ENCODE measurements around the gene TM9SF3. TPM values are rescaled to one million over a fixed set of nuclear protein-coding genes. Genes with fewer than 3 reads are reported as not detected.
"Not testable (repeated sequence)": the region's sequence is repeated elsewhere in the genome, so short reads cannot be mapped to it uniquely, and the experiment has no call there.

The TM9SF3 gene
- total RNA-seq, 1 donor from 2014 or later, result 86.1 TPM

DNA sequence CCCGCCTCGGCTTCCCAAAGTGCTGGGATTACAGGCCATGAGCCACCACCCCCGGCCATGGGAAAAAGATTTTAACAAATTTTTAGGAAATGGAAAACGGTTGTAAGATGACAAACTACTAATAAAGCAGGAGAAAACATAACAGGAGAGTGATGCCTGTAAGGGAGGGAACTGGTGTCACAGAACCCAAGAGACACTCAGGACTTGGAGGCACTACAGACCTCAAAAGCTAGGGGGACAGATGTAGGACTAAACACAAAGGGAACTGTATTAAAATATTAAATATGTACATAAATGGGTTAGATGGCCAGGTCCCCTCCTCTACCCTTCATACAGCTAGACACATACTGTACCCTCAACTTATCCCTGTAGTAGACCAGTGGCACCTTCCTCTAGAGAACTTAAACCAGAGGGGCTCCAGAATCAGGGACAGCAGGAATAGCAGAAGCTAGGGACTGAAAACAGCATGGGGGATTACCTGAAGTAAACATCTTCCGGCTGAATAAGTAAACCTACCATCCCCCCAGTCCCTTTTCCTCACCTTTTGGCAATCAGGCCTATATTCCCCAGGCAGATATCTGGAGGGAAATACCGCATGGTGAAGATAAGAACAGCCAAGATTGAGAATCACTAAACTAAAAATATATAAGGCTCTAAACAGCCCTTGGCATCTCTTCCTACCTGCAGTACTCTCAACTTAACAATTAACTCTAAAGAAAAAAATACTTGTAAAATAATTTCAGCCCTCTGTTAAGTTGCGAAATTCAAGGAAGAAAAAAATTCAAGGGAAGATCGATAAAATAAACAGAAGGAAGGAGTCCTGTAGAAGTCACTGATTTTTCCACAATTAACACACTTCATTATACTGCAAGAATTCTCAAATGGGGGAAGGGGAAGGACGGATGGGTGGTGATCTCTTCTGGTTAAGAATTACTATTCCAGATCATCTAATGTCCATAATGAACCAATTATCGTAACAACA, 15.5 kb downstream of the TM9SF3 start:
- H3K27me3 Mint-ChIP-seq, result no peaks in the 10 kb centered on the region

DNA sequence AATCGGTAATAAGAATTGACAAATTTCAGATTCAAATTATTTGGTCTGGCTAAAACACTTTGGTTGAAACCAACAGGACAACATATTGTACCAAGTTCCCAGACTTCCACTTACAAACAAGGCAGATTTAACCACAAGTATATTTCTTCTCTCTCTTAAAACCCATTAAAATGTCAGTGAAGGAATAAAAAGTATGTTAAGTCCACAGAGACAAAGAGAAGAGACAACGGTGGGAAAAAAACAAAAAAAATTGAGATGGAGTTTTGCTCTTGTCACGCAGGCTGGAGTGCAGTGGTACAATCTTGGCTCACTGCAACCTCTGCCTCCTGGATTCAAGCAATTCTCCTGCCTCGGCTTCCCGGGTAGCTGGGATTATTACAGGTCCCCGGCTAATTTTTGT, 16.3 kb downstream of the TM9SF3 start:
- H3K4me3 Mint-ChIP-seq, result no peak overlapping the region
- no peaks in the 10 kb centered on the region for H3K9me3 Mint-ChIP-seq
- no peak overlapping the region for H3K27ac Mint-ChIP-seq
- no peaks in the 10 kb centered on the region for H3K27me3 Mint-ChIP-seq
- no peak for DNase-seq
- H3K36me3 Mint-ChIP-seq (ENCODE audit: low read depth), result peaks cover 37% of the 10 kb centered on the region
- intact Hi-C loops (cut with micrococcal nuclease), result no loop called here
- H3K4me1 Mint-ChIP-seq, result peaks cover 34% of the 10 kb centered on the region

More for the DNA sequence above, 15.5 kb downstream of the TM9SF3 start:
- H3K9me3 Mint-ChIP-seq, result no peaks in the 10 kb centered on the region
- H3K4me1 Mint-ChIP-seq, result peaks cover 30% of the 10 kb centered on the region
- DNase-seq, result no peak
- peaks cover 36% of the 10 kb centered on the region for H3K36me3 Mint-ChIP-seq (ENCODE audit: low read depth)
- H3K4me3 Mint-ChIP-seq, result no peak overlapping the region
- no peak overlapping the region for H3K27ac Mint-ChIP-seq
- intact Hi-C loops (cut with micrococcal nuclease), result no loop called here

DNA sequence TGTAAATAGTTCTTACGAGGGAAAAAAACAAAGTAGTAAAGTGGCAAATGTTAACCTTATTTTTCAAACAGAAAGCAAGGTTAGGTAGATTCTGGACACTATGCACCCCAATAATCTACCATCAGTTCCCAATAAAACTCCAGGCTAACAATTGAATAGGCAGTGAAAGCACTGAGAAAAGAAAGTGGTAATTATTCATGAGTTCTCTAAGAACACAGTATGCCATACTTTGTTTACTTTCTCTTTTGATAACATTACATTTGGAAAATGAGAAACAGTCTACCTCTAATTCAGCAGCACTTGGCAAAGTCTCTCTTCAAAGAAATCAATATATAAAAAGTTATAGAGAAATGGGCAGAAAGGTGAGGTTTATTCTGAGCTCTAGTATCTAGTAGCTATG, 18.4 kb downstream of the TM9SF3 start:
- no peak for DNase-seq
- no peak overlapping the region for H3K4me3 Mint-ChIP-seq
- no peaks in the 10 kb centered on the region for H3K27me3 Mint-ChIP-seq
- H3K4me1 Mint-ChIP-seq, result peaks cover 35% of the 10 kb centered on the region
- H3K9me3 Mint-ChIP-seq, result no peaks in the 10 kb centered on the region
- H3K27ac Mint-ChIP-seq, result no peak overlapping the region
- intact Hi-C loops (cut with micrococcal nuclease), result no loop called here
- peaks cover 36% of the 10 kb centered on the region for H3K36me3 Mint-ChIP-seq (ENCODE audit: low read depth)

DNA sequence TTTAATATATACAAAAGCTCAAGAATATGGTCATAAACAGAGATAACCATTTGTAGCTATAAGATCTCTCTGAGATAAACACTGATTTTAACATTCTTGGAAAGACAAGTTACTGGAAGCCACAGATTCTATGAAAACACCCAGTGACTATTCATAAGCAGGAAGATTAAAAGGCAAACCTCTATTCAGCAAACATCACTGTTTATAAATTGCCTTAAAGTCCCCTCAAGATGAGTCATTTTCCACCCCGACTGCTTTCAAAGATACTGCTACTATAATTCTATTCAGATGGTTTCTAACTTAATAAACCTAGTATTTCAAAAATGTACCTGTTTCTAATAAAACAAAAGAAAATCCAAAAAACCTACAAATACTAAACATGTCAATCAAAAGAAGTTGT, 21.0 kb downstream of the TM9SF3 start:
- peaks cover 31% of the 10 kb centered on the region for H3K4me1 Mint-ChIP-seq
- no peaks in the 10 kb centered on the region for H3K27me3 Mint-ChIP-seq
- no peak overlapping the region for H3K4me3 Mint-ChIP-seq
- DNase-seq, result no peak
- no peak overlapping the region for H3K27ac Mint-ChIP-seq
- intact Hi-C loops (cut with micrococcal nuclease), result loop anchor here (2.0 kb wide), 1 partner anchor 23 kb away; no protein-coding TSS in a partner anchor
- peaks cover 44% of the 10 kb centered on the region for H3K36me3 Mint-ChIP-seq (ENCODE audit: low read depth)
- no peaks in the 10 kb centered on the region for H3K9me3 Mint-ChIP-seq

DNA sequence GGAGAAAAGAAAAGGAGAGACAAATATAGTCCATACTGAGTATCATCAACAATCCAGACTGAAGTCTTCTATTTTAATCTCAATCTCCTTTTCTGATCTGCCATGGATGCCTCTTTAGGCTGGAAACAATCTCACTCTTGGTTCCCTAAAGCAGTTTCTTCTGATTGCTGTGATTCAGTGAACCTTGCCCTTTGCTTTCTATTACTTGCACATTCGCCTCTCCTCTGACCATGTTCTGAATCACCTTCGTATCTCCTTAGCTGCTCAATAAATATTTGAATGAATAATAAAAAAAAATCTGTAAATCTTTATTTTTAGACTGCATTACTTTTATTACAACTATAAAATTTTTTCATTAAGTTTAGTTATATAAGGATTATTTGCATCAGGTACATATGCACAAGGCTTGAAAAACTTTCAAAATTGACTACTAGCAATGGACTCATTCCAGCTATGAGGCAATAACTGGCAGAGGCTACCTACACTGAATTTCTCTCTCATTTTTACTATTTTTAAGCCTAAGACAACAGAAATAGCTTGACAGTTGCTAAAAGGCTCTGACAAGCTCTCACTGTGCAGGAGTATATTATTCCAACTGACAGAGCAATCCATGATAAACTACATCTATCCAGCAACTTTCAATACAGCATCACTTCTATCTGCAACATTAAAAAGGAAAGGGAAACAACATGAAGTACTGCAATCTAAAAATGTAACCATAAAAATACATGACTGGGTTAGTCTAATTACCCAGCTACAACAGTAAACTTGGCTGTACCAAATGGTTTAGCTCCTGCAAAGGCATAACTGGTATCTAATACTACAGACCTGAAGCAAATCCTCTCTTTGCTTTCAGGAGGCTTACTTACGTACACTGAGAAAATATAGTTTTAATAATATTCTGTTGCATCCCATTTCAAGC, 25.6 kb downstream of the TM9SF3 start:
- intact Hi-C loops (cut with micrococcal nuclease), result no loop called here
- Mint-ChIP-seq H3K27me3 (no peaks in the 10 kb centered on the region), H3K4me1 (peaks cover 8% of the 10 kb centered on the region), H3K9me3 (no peaks in the 10 kb centered on the region), H3K4me3 (no peak overlapping the region), H3K36me3 (ENCODE audit: low read depth) (peaks cover 42% of the 10 kb centered on the region), H3K27ac (no peak overlapping the region)
- DNase-seq, result no peak

DNA sequence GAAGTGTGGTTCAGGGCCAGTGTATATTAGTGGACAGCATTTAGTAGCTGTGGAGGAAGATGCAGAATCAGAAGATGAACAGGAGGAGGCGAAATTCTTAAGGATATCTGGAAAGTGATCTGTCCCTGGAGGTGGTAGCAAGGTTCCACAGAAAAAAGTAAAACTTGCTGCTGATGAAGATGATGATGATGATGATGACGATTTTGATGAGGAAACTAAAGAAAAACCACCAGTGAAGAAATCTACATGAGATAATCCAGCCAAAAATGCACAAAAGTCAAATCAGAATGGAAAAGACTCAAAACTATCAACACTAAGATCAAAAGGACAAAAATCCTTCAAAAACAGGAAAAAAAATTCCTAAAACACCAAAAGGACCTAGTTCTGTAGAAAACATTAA, 26.3 kb downstream of the TM9SF3 start:
- H3K4me3 Mint-ChIP-seq, result no peak overlapping the region
- intact Hi-C loops (cut with micrococcal nuclease), result no loop called here
- H3K36me3 Mint-ChIP-seq (ENCODE audit: low read depth), result peaks cover 40% of the 10 kb centered on the region
- H3K4me1 Mint-ChIP-seq, result peaks cover 3% of the 10 kb centered on the region
- no peak overlapping the region for H3K27ac Mint-ChIP-seq
- no peak for DNase-seq
- H3K9me3 Mint-ChIP-seq, result no peaks in the 10 kb centered on the region
- no peaks in the 10 kb centered on the region for H3K27me3 Mint-ChIP-seq

DNA sequence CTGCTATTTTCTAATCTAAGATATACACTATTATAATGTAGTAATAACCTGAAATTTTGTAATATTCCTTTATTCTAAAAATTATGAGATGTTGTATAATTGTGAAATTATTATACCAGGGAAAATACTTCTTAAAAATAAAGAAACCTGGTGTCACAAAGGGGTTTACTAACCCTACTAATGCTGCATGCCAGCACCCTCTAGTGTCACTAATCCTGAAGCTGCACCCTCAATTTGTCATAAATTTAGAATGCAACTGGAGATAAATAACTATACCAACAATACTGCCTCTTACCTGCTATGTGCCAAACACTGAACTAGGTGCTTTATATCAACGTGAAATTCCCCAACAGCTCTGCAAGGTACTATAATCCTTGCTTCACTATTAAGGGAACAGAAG, 30.8 kb downstream of the TM9SF3 start:
- H3K27ac Mint-ChIP-seq, result no peak overlapping the region
- peaks cover 23% of the 10 kb centered on the region for H3K36me3 Mint-ChIP-seq (ENCODE audit: low read depth)
- no peaks in the 10 kb centered on the region for H3K4me1 Mint-ChIP-seq
- H3K9me3 Mint-ChIP-seq, result no peaks in the 10 kb centered on the region
- intact Hi-C loops (cut with micrococcal nuclease), result no loop called here
- H3K4me3 Mint-ChIP-seq, result no peak overlapping the region
- no peaks in the 10 kb centered on the region for H3K27me3 Mint-ChIP-seq
- no peak for DNase-seq

DNA sequence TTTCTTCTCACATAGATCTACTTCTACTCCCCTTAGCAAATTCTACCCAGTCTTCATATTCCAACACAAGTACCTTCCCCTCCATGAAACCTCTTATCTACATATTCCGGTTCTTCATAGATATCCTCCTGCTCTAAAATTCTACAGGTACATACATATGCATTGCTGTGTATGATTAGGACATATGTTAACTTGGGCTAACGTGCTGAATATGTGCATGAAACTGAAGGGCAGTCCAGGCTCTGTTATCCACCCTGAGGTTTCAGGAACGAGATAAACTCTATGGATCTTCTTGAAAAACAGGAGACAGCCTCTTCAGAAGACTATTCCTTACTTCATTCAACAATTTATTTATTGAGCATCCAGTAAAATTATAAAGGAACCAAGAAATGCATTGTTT, 31.5 kb downstream of the TM9SF3 start:
- no peak for DNase-seq
- Mint-ChIP-seq H3K4me3 (no peak overlapping the region), H3K4me1 (no peaks in the 10 kb centered on the region), H3K27ac (no peak overlapping the region), H3K9me3 (no peaks in the 10 kb centered on the region), H3K36me3 (ENCODE audit: low read depth) (peaks cover 18% of the 10 kb centered on the region), H3K27me3 (no peaks in the 10 kb centered on the region)
- intact Hi-C loops (cut with micrococcal nuclease), result no loop called here

DNA sequence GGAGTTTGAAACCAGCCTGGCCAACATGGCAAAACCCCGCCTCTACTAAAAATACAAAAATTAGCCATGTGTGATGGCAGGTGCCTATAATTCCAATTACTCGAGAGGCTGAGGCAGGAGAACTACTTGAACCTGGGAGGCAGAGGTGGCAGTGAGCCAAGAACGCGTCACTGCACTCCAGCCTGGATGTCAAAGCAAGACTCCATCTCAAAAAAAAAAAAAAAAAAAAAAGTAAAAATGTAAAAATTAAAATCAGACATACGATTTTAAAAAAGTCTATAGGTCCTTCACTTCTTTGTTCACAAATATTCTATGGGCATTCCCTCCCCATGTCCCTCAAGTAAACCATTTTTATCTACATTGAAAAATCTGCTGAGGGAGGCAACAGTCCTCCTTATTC, 38.2 kb downstream of the TM9SF3 start:
- DNase-seq, result no peak
- no peak overlapping the region for H3K4me3 Mint-ChIP-seq
- H3K27ac Mint-ChIP-seq, result no peak overlapping the region
- peaks cover 4% of the 10 kb centered on the region for H3K4me1 Mint-ChIP-seq
- no peaks in the 10 kb centered on the region for H3K9me3 Mint-ChIP-seq
- intact Hi-C loops (cut with micrococcal nuclease), result no loop called here
- H3K36me3 Mint-ChIP-seq (ENCODE audit: low read depth), result peaks cover 37% of the 10 kb centered on the region
- H3K27me3 Mint-ChIP-seq, result no peaks in the 10 kb centered on the region

DNA sequence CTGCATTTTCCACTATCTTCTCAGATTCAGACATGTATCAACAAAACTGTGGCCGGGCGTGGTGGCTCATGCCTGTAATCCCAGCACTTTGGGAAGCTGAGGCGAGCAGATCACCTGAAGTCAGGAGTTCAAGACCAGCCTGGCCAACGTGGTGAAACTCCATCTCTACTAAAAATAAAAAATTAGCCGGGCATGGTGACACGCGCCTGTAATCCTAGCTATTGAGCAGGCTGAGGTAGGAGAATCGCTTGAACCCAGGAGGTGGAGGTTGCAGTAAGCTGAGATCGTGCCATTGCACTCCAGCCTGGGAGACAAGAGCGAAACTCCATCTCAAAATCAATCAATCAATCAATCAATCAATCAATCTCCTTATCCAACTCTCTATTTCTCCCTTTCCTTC, 41.3 kb downstream of the TM9SF3 start:
- DNase-seq; H3K4me3 Mint-ChIP-seq; H3K4me1 Mint-ChIP-seq; H3K27ac Mint-ChIP-seq; intact Hi-C loops (cut with micrococcal nuclease); H3K9me3 Mint-ChIP-seq; H3K27me3 Mint-ChIP-seq: not testable (repeated sequence)
- peaks cover 44% of the 10 kb centered on the region for H3K36me3 Mint-ChIP-seq (ENCODE audit: low read depth)

DNA sequence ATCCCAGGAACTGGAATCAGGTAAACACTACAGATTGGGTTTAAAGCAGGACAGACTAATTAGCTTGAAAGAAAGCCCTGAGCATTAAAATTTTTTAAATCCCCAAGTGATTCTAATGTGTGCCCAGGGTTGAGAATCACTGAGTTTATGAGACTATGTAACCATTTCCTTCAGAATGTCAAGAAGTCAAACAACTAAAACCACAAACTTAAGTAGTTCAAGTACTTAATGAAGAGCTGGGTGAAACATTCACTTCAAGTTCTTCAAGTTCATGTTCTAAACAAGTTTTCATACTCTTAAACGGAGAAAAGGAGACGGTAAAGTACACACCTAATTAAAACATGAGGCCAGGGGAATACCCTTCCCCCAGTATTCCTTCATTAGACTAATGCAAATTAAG, 44.9 kb downstream of the TM9SF3 start:
- H3K27ac Mint-ChIP-seq, result no peak overlapping the region

DNA sequence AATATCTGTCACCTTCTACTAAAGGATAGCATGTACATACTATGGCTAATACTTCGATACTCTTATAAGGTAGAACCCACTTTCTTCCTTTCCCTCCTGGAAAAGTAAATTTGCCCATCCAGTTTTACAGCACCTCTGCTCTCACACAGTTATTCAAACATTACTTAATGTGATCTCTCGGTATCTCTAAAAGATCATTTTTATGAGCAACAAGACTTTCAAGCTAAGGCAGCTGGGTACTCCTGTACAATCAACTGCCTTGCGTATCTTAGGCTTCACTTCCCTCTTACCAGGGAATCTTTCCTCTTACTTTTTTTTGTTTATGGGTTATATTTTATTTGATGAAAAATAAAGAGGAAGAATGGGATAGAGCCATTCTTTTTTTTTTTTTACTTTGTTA, 46.6 kb downstream of the TM9SF3 start:
- H3K27me3 Mint-ChIP-seq, result no peaks in the 10 kb centered on the region
- peaks cover 5% of the 10 kb centered on the region for H3K4me1 Mint-ChIP-seq
- no peaks in the 10 kb centered on the region for H3K9me3 Mint-ChIP-seq
- intact Hi-C loops (cut with micrococcal nuclease), result no loop called here
- H3K27ac Mint-ChIP-seq, result no peak overlapping the region
- peaks cover 39% of the 10 kb centered on the region for H3K36me3 Mint-ChIP-seq (ENCODE audit: low read depth)
- H3K4me3 Mint-ChIP-seq, result no peak overlapping the region
- no peak for DNase-seq

More for the DNA sequence above, 44.9 kb downstream of the TM9SF3 start:
- intact Hi-C loops (cut with micrococcal nuclease), result no loop called here
- Mint-ChIP-seq H3K36me3 (ENCODE audit: low read depth) (peaks cover 49% of the 10 kb centered on the region), H3K9me3 (no peaks in the 10 kb centered on the region), H3K4me1 (peaks cover 5% of the 10 kb centered on the region), H3K4me3 (no peak overlapping the region), H3K27me3 (no peaks in the 10 kb centered on the region)
- DNase-seq, result no peak

DNA sequence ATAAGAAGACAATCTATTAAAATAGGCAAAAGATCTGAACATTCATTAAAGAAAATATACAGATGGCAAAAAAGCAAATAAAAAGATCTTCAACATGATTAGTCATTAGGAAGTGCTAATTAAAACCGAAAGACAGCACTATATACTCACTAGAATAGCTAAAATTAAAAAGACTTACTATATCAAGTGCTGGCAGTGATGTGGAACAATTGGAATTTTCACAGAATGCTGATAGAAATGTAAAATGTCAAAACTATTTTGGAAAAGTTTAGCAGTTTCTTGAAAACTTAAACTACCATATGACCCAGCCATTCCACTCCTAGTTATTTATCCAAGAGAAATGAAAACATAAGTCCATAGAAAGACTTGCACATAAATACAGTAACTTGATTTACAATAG, 48.1 kb downstream of the TM9SF3 start:
- H3K36me3 Mint-ChIP-seq (ENCODE audit: low read depth), result peaks cover 37% of the 10 kb centered on the region
- H3K9me3 Mint-ChIP-seq, result no peaks in the 10 kb centered on the region
- H3K4me3 Mint-ChIP-seq, result no peak overlapping the region
- intact Hi-C loops (cut with micrococcal nuclease), result no loop called here
- peaks cover 8% of the 10 kb centered on the region for H3K4me1 Mint-ChIP-seq
- no peaks in the 10 kb centered on the region for H3K27me3 Mint-ChIP-seq
- H3K27ac Mint-ChIP-seq, result no peak overlapping the region
- DNase-seq, result no peak

DNA sequence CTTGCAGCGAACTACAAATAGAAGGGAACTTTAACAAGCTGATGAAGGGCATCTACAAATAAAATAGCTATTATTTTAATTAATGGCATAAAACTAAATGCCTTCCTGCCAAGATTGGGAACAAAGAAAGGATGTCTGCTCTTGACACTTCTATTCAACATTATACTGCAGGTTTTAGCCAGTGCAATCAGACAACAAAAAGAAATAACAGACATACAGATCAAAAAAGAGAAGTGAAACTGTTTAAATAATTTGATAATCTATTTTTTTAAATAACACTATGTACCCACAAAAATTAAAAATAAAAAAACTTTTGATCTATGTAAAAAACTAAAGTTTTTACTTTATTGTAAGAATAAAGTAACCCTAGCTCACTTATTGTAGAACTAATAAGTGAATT, 50.7 kb downstream of the TM9SF3 start:
- Mint-ChIP-seq H3K36me3 (ENCODE audit: low read depth) (peaks cover 29% of the 10 kb centered on the region), H3K27me3 (no peaks in the 10 kb centered on the region), H3K4me1 (peaks cover 3% of the 10 kb centered on the region), H3K4me3 (no peak overlapping the region), H3K9me3 (no peaks in the 10 kb centered on the region), H3K27ac (no peak overlapping the region)
- no peak for DNase-seq
- intact Hi-C loops (cut with micrococcal nuclease), result no loop called here

Data from activated CD4-positive, alpha-beta T cell treated with anti-CD3 and anti-CD28 coated beads, Interleukin-2, amount 10 ng/mL, durations not matched to agents 24 days and 14 days (primary cell).